HG02870 (cell line): ENCODE data around the gene UNC5CL.

Experiments used
- ATAC-seq: cut with Tn5 transposase; IDR thresholded peaks from one replicate; pipeline ENCODE4 v1.9.1; 2021; ENCODE audit warnings: mild to moderate bottlenecking, moderate library complexity; ENCODE audit not compliant: unreplicated experiment

The UNC5CL gene, protein sequence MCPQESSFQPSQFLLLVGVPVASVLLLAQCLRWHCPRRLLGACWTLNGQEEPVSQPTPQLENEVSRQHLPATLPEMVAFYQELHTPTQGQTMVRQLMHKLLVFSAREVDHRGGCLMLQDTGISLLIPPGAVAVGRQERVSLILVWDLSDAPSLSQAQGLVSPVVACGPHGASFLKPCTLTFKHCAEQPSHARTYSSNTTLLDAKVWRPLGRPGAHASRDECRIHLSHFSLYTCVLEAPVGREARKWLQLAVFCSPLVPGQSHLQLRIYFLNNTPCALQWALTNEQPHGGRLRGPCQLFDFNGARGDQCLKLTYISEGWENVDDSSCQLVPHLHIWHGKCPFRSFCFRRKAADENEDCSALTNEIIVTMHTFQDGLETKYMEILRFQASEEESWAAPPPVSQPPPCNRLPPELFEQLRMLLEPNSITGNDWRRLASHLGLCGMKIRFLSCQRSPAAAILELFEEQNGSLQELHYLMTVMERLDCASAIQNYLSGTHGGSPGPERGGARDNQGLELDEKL

DNA sequence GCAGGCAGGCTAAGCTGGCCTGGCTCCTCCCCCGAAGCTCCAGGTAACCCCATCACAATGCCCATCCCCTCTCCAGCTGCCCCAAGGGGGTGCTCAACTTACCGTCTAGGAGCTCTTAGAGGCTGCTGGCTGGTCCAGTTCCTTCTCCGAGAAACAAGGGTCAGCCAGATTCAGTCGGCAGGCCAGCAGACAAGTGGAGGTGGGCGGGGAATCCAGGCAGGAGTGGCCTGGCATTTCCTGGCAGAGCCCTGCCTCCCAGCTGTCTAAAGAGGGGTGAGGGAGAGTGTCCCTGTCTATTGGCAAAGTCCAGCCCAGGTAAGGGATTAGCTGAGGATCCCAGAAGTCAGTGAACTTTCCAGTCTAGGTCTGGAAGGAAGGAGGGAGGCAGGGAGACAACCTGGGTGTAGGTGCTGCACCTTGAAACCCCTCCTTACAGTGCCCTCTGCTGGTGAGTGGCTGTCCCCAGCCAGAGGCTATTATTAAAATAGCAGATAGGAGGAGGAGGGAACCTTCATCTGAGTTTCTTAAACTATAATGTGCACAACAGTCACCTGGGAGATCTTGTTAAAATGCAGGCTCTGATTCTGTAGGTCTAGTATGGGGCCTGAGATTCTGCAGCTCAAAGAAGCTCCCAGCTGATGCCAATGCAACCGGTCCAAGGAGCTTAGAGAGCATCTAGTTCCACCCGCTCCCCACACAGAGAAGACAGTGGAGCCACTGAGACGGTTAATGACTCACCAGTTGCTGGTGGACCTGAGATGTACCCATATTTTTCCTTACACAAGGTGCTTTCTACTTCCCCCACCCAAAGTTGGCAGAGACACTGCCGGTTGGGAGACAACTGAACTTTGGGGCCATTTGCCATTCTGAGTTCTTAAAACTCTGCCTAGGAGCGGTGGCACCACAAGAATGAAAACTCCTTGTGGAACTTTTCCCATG is at the start of gene UNC5CL:
Gene UNC5CL, minus strand, starts transcription at position 162 of the 939 bp plus-strand sequence. CDS start 4,147 bp downstream, outside the sequence.
- no peak for ATAC-seq

DNA sequence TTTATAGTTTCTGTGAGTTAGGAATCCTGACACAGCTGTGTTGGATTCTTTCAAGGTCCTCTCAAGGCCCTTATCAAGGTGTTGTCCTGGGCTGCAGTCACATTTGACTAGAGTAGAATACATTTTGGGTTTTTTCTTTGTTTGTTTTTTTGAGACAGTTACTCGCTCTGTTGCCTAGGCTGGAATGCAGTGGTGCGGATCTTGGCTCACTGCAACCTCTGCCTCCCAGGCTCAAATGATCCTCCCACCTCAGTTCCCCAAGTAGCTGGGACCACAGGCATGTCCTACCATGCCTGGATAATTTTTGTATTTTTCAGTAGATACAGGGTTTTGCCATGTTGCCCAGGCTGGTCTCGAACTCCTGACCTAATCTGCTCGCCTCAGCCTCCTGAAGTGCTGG is 49.4 kb upstream of the UNC5CL start:
- no peak for ATAC-seq

DNA sequence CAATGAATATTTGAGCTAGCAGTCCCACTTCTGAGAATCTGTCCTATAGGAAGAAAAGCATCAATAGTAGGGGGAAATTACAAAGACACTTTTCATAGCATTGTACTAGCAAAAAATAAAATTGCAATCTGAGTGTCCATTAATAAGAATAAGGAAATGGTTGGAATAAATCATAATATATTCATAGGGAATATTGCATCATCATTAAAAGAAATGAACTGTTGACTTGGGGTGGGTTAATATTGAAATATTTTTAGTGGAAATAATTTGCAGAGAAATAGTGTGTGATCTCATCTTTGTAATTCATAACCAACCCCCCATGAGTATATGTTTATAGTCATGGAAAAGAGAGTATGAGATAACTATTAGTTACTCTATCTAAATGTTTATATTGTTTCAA is 46.2 kb upstream of the UNC5CL start:
- no peak for ATAC-seq

DNA sequence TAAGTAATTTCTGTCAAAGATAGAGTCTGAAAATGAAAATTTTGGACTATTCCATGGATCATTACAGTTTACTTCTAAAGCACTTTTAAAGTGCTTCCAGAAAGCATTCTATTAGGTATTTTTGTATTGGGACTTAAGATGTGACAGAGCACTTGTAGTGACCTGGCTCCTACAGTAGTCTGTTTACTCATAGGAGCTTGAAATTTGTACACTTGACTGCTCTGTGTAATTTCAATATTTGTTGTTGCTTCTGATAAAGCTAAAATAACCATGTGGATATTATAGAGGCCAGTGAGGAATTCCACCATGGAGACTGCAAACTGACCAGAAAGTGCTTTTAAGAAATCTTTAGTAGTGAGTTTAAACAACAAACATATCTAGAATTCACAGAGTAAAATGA is 44.1 kb upstream of the UNC5CL start:
- ATAC-seq: no peak

DNA sequence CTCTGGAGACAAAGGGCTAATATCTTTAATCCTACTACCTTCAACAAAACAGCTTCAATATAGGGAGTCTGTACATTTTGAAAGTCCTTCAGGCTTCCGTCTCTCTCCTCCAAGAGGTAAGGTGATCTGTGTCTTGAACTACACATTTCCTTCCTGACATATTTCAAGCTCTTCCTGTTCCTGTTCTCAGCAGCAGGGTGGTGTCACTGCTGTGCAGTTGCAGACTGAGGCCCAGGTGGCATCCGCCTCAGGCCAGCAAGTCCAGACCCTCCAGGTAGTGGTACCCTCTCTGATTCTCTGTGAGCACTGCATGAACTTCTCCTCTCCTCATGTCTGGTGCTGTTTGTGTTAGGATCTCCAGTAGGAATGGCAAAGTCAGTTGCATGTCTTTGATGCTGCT is 41.6 kb upstream of the UNC5CL start:
- ATAC-seq: no peak

DNA sequence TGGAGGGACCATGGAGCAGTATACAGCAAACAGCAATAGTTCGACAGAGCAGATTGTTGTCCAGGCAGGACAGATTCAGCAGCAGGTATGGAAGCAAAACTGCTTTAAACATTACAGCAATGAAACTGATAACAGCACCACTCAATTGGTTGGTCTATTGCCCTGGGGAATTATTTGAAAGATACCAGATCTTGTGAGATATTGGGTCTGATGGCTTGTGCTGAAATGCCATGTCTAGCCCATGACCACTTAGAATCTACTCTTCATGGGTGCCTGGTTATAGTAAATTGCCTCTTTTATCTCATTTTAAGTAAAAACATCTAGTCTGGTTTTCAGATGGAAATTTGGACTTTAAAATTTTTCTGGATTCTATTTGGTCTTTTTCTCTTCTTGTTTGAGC is 40.1 kb upstream of the UNC5CL start:
- no peak for ATAC-seq

DNA sequence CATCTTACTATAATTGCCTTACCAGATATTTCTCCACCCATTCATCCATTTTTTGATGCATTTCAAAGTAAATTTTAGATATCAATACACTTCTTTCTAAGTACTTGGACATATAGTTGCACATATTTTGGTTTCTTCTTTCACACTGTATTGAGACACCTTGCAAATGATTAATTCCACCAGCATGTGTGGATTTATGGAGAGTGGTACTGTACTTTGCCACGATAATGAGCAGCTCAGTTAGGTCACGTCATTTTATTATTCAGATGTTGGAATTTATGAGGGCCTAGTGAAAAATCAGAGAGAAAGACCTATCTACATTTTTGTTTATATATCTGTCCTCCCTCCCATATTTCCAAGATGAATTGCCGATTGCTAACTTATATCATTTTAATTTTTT is 39.1 kb upstream of the UNC5CL start:
- no peak for ATAC-seq

DNA sequence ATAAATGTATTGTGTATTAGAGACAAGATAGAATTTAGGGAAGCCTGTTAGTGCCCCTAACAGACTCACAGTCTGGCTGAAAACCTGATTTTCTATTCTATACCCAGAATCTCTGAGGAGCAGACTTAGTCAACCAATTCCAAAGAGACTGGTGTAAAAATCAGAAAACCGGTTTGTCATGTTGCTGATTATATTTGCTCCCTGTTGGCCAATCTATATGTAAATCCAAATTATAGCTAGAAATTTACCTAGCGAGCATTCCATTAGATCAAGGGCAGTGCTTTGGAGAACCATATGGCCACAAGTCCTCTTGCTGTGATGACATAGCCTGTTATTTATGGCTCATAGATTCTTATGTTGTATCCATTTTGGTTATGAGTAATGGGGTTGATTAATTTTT is 38.5 kb upstream of the UNC5CL start:
- ATAC-seq: no peak

DNA sequence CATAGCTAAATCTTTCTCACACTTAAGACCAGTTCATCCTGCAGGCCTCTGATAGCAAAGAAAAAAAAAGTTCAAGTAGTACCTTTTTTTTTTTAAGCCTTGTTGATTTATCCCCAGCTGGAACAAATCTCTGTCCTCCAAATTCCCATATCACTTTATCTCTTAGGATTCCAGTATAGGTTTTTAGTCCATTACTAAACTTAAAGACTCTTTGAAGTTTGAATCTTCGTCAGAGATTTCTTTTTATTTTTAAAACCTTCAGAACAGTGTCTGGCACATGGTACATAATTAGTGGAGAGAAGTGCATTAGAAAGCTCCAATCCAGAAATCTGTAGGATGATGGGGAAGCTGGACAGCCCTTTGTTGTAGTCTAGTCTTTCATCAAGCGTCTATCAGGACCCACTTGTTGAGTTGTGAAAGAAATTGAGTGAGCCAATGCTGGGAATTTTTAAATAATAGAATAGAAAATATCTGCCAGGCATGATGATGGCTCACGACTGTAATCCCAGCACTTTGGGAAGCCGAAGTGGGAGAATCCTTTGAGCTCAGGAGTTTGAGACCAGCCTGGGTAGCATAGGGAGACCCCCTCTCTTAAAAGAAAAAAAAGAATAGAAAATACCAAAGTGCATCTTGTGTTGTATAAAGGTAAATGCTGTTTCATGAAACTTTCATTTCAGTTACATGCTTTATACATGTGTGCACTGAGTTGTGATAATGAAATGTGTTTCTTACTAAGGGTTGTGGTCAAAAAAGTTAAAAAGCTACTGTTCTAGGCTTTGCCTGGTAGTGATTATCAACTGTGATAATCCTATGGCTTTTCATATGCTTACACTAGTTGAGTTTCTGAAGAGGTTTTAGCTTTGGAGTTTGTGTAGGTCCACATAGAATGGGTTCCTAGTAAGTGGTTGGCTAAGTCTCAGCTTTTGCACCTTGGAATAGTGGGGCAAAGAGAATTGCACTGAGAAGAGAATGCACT is 36.9 kb upstream of the UNC5CL start:
- ATAC-seq: no peak

DNA sequence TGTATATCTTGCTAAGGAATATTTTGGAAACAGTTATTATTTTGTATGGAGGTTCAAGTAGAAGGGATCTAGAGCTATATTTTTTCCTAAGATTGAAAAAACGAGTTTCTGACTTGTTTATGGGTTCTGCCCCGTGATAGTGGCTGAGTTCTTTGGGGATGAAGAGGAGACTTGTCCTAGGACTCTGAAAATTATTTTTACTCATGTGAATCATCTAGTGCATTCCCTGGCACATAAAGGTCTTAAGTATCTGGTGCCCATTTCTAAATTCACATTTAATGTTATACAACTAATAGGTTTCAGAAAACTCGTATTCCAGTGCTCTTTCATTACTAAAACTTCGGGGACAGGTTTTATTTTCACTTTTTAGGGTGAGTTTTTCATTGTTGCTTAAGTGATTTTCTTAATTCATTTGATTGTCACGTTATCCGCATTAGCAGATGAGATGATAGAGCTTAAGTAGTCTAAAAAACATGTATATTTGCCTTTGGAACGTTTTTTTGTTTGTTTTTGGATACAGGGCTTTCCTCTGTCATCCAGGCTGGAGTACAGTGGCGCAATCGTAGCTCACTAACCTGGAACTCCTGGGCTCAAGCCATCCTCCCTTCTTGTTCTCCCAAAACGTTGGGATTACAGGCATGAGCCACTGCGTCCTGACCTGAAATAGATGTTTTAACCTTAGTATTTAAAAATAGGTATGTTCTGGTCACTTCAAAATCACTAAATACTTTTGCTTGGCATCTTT is 35.8 kb upstream of the UNC5CL start:
- ATAC-seq: no peak

DNA sequence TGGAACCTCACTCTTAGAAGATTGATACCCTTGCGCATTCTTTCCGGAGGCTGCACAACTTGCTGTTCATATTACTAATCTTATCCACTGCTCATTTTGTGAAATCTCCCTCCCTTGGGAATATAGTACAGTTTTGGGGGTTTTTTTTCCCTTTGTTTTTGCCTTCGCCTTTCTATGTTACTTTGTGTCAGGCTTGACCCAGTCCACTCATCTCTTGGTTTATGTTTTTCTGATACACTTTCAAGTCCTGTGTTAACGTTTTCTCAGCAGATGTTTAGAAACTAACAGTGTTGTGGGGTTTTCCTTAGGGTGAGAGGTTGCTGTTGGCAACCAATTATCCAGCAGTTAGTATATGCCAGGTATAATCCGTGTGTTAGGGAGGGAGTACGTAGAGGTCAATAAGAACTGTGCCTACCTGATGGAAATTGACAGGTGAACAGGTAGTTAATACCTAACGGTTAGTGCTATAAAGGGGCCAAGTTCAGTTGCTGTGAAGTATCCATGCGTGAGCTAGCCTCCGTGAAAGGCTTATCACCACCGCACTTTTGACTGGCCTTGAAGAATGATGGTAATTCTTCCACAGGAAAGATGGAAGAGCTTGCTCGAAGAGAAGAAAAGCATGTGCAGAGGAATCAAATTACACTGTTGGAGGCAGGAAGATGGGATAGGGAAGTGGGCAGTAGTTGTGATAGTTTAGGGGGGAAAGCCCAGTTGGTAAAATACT is 35.1 kb upstream of the UNC5CL start:
- ATAC-seq: no peak

DNA sequence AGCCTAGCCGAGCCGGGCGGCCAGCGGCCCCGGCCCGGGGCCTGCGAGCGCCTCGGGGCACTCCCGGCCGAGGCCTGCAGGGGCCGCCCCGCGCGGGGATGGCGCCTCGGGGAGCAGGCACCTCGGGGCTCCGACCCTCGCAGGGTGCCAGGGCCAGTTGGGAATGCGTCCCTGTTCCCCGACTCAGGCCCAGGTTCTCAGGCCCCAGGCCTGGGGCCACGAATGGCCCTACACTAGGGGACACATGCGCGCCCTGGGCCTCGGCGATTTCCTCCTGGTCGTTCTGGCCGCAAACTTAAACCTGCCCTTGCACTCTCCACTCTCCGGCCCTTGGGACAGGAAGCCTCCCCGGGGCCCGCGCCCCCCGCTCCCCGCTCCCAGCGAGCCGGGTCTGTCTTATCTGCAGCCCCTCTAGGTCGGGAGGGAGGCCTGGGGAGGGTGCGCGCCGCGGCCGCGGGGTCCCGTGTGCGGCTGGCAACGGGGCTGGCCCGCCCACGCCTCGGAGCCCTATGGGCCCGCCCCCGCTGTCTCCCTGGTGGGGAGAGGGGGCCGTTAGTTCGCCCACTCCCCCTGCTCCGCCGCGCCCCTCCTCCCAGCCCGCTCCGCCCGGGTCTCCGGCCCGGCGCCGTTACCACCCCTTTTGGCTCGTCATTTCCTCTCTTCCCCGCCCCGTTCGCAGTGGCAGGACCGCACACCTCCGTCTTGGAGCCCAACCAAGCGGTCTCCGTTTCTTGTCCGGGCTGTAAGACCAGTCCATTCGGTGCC is 34.4 kb upstream of the UNC5CL start:
- ATAC-seq: peak; percentile 25

DNA sequence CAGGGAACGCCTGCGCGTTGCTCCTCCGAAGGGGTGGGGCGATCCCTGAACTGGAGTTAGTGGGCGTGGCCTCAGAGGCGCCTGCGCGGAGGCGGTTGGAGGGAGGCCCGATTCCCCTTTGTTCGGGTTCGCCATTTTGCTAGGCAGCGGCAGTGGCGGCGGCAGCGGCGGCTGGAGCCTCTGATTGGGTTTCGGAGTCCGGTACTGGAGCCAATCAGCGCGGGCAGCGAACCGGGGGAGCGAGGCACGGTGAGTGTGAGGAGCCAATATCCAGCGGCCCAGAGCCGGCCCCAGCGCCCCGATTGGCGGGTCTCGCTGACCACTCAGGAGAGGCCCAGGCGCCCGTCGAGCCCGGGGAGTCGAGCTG is 33.8 kb upstream of the UNC5CL start, which contains the start of gene NFYA:
Gene NFYA, plus strand, starts transcription at position 139 of the 367 bp plus-strand sequence. CDS start 6,116 bp downstream, outside the sequence.
- ATAC-seq: peak; percentile 56

DNA sequence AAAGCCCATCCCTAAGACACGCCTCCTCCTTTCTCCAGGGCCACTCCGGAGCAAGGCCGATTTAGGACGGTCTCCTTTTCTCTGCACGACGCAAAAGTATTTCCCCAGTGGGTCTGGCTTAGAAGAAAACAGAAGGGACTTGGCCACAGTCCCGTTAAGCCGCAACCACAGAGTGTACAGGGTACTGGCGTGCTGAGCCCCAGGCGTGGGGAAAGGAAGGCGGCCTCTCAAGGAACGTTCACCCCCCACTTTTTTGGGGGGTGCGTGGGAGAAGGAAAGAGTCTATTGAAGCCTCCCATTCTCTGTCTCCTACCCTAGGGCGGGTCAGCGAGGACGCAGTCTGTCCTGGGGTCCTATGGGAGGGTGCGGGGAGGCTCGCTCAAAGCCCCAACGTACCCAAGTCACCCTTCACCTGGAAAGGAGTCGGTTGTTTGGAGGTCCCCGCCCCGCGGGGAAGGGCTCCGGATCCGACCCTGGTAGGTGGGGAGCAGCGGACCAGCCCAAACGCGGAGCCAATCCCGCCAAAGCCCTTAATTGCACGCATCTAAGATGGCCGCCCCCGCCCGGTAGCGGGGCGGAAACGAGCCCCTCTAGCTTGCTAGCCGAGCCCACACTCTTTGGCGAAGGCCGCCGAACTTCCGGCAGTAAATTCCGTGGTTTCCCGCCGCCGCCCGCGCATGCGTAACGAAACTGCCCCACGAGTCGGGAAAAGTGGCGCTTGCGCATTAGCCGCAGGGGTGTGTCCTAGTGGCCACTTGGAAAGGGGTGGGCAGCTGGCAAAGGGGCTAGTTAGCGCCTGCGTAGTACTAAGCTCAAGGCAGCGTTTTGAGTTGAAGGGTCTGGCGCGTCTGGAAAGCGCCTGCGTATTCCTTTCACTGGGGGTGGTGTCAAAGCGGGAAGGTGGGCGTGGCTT is 33.2 kb upstream of the UNC5CL start, which contains the start of gene OARD1:
Gene OARD1, minus strand, starts transcription at position 434 of the 913 bp plus-strand sequence. CDS start 722 bp downstream, outside the sequence.
- ATAC-seq: peak; percentile 54

DNA sequence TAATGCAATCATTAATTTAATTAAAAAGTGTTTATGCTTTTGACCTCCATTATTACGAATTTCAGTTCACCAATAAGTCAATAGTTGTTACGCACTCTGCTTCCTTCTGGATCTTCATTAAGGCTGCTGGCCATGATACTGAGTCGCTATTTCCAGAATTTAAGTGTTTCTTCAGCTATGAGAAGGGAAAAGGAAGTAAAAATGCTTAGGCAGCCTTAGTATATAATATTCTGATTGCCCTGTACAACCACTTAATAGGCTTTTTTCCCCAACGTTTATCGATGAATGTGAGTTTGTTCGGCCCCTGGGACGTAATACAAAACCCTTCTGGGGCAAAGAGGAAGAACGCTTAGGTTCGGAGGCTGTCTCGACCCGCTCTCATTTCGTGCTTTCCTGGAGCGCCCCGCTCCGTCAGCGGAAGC is 32.5 kb upstream of the UNC5CL start:
- ATAC-seq: no peak

DNA sequence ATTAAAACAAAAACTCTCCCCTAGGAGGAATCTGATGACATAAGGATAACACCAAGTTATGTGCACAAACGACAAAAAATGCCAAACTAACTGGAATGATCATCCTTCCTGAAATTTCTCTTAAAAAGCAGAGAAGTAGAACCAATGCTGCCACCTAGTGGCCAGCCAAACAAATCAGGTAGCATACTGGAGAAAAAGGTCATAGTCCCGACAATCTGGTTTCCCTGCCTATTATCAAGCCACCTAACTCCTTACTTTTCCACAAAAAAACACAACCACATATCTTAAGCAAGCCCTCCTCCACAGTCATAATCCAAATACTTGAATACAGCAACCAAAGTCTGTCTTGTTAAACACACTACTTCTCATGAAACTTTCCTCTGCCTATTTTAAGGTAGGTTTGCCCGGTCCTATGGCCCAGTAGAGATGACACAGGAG is 27.9 kb upstream of the UNC5CL start:
- ATAC-seq: no peak

DNA sequence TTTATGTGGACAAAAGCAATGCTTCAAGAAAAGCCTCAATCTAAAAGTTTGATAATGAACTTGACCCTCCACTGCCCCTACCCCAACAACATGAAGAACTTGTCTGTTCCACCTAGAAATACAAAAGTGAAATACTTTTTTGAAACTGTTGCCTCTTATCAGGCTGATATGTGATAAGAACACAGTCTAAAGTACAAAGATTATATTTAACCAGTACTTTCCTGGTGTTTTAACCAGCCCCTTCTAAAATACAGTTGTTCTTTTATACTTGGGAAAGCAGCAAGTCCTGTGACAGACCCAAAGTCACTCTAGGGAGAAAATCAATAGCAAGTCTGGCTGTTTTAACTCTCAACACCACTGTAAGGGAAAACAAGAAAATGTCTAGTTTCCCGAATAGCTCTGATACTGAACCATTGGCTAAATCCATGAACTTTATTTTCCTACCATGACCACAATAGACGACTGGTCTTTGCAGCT is 26.6 kb upstream of the UNC5CL start:
- no peak for ATAC-seq
